SK-N-MC (cell line): ENCODE results near the gene KYNU.

ENCODE experiments used
- EZH2 ChIP-seq: fragments of 200-600 bp; sonication (generic); IDR thresholded peaks from one replicate; pipeline ENCODE4 v1.6.1; 2017; ENCODE audit warnings: antibody characterized with exemption
- POLR2AphosphoS5 ChIP-seq: IDR thresholded peaks from 2 replicates; pipeline ENCODE4 v1.6.1; 2012; ENCODE audit warnings: mild to moderate bottlenecking, low read depth, low read length, borderline replicate concordance

DNA sequence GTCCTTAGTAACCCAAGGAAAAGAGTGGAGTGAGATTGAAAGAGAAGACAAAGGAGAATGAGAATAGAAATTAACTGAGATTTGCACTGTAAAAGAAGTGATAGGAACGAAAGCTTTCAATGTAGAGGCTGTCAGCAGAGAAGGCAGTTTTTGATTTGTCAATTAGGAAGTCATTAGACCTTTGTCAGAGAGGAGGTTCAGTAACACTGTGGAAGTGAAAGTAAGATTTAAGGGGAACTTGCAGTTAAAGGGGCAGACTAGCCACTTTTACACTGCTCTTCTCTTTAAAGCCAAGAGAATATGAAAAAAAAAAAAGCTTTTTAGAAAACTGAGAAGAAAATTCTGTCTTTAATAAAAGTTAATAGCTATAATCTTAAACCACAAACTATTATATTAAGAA is 11.5 kb upstream of the KYNU start:
- TF ChIP-seq EZH2 (no peak), POLR2AphosphoS5 (no peak)
